CD4-positive, alpha-beta T cell treated with Interleukin-17A for 4 hours (primary cell): ENCODE data around the gene GLUD2.
"Not testable (repeated sequence)": the region's sequence is repeated elsewhere in the genome, so short reads cannot be mapped to it uniquely, and the experiment has no call there.

Experiments
- DNase-seq: peaks from one replicate; pipeline ENCODE4 v3.0.0-alpha.2; 2020; ENCODE audit warnings: mixed read lengths

The GLUD2 gene

GRCh38 chrX:121047441-121048419 is at the start of gene GLUD2:
Gene GLUD2, plus strand, starts transcription at chrX:121047610. Its CDS starts 75 bp downstream, at chrX:121047685.
- peak; percentile 5 for DNase-seq

GRCh38 chrX:120999413-120999812 is 48.0 kb upstream of the GLUD2 start:
- no peak for DNase-seq

GRCh38 chrX:121000589-121000988 is 46.8 kb upstream of the GLUD2 start:
- DNase-seq = no peak

GRCh38 chrX:121008920-121009319 is 38.5 kb upstream of the GLUD2 start:
- DNase-seq = no peak

GRCh38 chrX:121009764-121010163 is 37.6 kb upstream of the GLUD2 start:
- DNase-seq = no peak

GRCh38 chrX:121010218-121010617 is 37.2 kb upstream of the GLUD2 start:
- no peak for DNase-seq

GRCh38 chrX:121011254-121011653 is 36.2 kb upstream of the GLUD2 start:
- no peak for DNase-seq

- no peak for DNase-seq
These were observed 33.4 kb upstream of the GLUD2 start for GRCh38 chrX:121013897-121014455.

GRCh38 chrX:121014826-121015225 is 32.6 kb upstream of the GLUD2 start:
- DNase-seq = no peak

GRCh38 chrX:121028419-121028818 is 19.0 kb upstream of the GLUD2 start:
- DNase-seq = no peak

- no peak for DNase-seq
These were observed 17.3 kb upstream of the GLUD2 start for GRCh38 chrX:121030083-121030482.

GRCh38 chrX:121032531-121032930 is 14.9 kb upstream of the GLUD2 start:
- no peak for DNase-seq

- DNase-seq = no peak
These were observed 11.3 kb upstream of the GLUD2 start for GRCh38 chrX:121036137-121036536.

- DNase-seq = no peak
These were observed 10.5 kb upstream of the GLUD2 start for GRCh38 chrX:121036951-121037350.

- no peak for DNase-seq
These were observed 3.4 kb downstream of the GLUD2 start for GRCh38 chrX:121050781-121051180.

- no peak for DNase-seq
These were observed 4.7 kb downstream of the GLUD2 start for GRCh38 chrX:121052122-121052521.

GRCh38 chrX:121062289-121062688 is 14.9 kb downstream of the GLUD2 start:
- no peak for DNase-seq

- DNase-seq = no peak
These were observed 17.2 kb downstream of the GLUD2 start for GRCh38 chrX:121064579-121064978.

- DNase-seq = not testable (repeated sequence)
These were observed 36.8 kb downstream of the GLUD2 start for GRCh38 chrX:121084247-121084646.

- DNase-seq = no peak
These were observed 37.6 kb downstream of the GLUD2 start for GRCh38 chrX:121084903-121085611.

GRCh38 chrX:121085612-121086010 is 38.2 kb downstream of the GLUD2 start:
- no peak for DNase-seq

GRCh38 chrX:121093011-121093410 is 45.6 kb downstream of the GLUD2 start:
- no peak for DNase-seq
